HG03095 (cell line): Measurements from ENCODE around the gene ARHGEF7.

Source experiments
- ATAC-seq: cut with Tn5 transposase; IDR thresholded peaks from one replicate; pipeline ENCODE4 v1.9.1; 2021; ENCODE audit warnings: moderate library complexity; ENCODE audit not compliant: unreplicated experiment

ARHGEF7 gene

DNA sequence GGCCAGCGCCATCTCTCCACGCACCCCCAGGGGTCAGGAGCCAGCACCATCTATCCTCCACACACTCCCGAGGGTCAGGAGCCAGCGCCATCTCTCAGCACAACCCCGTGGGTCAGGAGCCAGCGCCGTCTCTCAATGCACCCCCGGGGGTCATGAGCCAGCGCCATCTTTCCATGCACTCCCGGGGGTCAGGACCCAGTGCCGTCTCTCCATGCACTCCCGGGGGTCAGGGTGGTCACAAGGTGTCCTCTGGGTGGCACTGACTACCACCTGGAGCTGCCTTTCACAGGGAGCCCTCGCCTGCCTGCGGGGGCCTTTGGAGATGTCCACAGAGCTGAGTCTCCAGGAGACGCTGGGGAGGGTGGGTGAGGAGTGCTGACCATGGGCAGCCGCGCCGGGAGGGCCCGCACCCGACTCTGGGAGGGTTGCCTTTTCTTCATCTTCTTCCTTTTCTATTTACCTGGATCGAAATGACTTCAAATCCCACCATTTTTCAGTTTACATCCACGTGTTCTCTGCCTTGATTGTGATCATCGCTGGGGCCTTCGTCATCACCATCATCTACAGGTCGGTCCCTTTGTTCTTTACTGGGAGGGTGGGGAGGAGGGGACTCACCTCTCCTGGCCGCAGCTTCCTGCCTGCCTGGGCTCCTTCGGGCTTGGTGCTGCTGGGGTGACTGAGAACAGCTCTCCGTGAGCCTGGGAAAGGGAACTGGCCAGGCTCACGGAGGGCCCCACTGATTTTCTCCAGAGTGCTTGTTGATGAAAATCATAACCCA, 224.4 kb downstream of the ARHGEF7 start:
- ATAC-seq = no peak

DNA sequence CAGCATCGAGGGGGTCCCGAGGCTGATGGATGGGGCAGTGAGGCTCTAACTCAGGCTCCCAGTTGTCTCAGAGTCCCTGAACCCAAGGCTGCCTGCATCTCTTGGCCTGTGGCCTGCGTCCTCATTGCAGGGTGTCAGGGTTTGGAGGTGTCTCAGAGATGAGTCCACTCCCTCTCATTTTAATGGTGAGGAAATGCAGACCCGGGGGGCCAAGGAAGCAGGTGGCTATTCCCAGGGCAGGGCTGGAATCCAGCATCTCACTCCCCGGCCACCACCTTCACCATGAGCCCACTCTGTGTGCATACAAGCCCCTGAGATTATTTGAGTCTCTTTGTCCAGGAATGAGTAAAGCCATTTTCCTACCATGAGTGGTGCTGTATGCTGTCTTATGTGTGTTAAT, 226.8 kb downstream of the ARHGEF7 start:
- ATAC-seq = no peak

DNA sequence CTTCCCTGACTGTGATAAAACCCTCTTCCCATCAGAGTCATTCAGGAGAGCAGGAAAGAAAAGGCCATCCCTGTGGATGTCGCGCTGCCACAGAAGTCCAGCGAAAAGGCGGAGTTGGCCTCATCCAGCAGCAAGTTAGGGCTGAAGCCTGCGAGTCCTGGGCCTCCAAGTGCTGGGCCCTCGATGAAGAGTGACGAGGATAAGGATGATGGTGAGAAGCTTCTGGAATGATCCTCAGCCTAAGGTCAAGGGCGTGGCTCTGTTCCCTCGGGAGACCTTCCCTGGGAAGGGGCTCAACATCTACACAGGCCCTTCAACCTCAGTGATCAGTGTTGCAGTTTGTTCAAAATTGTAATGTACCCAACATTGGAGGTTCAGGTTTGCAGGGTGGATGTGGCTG, 227.6 kb downstream of the ARHGEF7 start:
- ATAC-seq = no peak

DNA sequence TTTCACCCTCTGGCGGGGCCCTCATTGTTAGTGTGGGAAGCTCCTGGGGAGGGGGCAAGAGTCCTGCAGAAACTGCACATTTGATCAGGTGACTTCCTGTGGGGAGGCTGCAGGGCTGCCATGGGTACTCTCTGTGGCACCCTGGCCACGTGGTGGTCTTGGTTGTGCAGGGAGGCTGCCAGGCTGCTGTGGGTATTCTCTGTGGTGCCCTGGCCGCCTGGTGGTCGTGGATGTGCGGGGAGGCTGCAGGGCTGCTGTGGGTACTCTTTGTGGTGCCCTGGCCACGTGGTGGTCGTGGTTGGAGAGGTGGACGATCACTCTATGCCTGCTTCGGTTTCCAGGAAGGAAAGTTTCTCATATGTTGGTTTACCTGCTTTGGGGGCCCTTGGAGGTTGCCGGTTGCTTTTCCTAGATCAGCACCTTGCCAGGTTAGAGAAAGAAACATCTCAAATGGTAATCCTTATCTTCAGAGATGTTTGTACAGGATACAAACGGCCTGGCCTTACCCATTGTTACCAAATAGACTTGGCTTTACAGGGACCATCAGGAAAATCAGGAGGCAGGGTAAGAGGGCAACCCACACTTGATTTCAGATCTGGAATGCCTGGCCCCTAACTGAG, 228.2 kb downstream of the ARHGEF7 start:
- no peak for ATAC-seq

DNA sequence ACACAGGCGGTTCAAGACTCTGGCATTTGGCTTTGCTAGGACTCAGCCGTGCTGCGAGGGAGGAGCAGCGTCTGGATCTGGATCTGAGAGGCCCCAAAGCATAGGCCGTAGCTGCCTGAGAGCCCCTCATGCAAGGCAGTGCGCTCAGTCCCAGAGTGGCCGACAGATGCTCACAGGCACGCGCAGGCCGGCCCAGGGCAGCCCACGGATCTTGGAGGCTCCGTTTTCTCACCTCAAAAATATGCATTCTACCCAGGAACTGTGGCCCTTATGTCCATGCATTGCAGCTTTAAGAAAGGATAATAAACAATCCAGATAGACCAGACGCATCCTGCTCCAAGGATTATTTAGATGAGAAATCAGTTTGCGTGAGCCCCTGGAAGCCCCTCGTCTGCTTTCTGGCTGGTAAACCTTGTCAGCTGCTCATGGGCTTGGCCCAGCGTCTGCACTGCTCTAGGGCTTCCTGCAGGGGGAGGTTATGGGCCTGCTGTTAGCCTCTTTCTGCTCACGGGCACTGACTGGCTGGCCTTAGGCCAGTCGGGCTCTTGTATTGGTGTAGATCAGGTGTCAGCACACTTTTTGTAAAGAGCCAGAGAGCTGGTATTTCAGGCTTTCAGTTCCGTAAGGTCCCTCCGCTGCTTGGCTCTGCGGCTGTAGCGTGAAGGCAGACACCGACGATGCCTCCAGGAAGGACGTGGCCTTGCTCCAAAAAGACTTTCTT, 229.5 kb downstream of the ARHGEF7 start:
- ATAC-seq = no peak

DNA sequence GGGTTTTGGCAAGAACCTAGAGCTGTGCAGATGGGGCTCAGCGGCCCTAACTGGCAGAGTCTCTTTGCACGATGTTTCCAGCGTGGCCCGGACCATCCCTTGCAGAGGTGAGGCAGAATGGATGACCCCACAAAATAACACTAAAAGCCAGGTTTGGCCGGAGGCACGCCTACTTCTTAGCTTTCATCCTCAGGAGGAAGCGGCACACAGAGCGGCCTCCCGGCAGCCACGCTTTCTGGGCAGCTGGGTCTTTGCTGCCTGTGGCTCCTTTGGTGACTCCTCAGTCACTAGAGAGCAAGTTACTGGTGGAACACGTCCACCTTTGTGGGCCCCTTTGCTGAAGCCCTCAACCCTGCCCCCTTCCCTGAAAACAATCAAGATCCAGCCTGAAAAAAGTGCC, 230.6 kb downstream of the ARHGEF7 start:
- ATAC-seq = no peak

DNA sequence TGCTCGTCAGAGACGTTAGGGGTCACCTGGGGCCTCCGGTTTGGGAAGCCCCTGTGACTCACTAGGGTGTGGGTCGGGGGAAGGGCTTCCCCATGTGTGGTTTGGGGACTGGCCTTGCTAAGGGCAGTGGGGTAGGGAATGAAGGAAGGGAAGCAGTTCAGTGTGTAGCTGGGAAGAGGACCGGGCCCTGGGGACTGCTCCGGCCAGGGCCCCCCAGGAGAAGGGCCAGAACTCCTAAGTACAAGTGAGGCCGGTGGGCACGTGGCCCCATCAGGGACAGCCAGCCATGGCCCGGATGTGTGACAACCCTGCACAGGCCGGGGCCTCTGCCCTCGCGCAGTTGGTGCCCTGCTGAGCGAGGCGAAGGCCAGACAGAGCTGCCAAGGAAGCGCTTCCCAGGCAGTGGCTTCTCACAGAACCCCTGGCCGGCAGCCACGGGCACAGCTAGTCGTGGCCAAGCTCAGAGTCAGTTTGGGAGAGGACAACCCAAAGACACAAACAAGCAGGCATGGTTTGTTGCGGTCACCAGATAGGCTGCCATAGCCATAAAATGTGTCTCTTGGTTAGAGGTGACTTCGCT, 231.1 kb downstream of the ARHGEF7 start:
- ATAC-seq = no peak

DNA sequence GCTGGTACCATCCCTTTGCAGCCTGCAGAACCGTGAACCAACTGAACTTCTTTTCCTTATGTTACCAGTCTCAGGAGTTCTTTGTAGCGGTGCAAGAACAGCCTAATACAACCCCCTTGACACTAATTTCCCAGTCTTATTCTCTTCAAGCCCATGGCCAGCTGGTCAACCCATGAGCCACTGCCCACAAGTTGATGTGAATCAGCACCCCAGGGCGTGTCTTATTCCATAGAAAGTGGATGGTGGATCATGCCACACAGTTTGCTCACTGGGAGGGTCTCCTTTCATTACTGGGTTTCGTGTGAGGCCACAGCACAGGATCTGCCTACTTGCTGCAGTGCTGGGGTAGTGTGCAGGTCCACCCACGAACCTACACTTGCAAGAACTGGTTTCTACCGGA, 232.3 kb downstream of the ARHGEF7 start:
- ATAC-seq = no peak

DNA sequence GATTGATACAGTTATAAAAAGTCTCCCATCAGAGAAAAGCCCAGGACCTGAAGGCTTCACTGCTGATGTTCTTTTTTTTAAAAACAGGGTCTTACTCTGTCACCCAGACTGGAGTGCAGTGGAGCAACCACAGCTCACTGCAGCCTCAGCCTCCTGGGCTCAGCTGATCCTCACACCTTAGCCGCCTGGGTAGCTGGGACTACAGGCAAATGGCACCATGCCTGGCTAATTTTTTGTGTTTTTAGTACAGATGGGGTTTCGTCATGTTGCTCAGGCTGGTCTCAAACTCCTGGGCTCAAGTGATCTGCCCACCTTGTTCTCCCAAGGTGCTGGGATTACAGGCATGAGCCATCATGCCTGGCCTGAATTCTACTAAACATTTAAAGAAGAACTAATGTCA, 238.4 kb downstream of the ARHGEF7 start:
- no peak for ATAC-seq

DNA sequence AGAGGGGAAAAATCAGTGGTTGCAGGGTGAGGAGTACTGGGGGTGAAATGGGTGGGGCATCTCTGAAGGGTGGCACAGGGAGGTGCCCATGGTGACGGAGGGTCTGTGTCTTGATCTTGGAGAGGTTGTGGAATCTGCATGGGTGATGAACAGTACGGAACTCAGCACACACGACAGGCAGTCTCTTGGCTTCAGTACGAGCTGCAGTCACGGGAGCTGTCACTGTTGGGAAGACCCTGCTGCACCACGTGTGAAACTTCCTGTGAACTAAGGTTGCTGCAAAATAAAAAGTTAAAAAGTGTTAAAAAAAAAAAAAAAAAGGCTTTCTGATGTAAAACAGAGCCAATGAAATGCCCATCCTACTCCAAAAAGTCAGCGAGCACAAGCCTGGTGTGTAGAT, 239.7 kb downstream of the ARHGEF7 start:
- ATAC-seq = no peak
